Stimulated activated CD8-positive, alpha-beta memory T cell treated with anti-CD3 and anti-CD28 coated beads, Interleukin-2, amount 100 ng/mL, for 1 hour (primary cell): Measurements from ENCODE around the gene KAZALD1.

Experiments
- DNase-seq, 2 donors: peaks; one replicate each; pipeline ENCODE4 v3.0.0-alpha.2; 2020; ENCODE audit warnings: low read depth in 2 of 2

Gene KAZALD1

DNA sequence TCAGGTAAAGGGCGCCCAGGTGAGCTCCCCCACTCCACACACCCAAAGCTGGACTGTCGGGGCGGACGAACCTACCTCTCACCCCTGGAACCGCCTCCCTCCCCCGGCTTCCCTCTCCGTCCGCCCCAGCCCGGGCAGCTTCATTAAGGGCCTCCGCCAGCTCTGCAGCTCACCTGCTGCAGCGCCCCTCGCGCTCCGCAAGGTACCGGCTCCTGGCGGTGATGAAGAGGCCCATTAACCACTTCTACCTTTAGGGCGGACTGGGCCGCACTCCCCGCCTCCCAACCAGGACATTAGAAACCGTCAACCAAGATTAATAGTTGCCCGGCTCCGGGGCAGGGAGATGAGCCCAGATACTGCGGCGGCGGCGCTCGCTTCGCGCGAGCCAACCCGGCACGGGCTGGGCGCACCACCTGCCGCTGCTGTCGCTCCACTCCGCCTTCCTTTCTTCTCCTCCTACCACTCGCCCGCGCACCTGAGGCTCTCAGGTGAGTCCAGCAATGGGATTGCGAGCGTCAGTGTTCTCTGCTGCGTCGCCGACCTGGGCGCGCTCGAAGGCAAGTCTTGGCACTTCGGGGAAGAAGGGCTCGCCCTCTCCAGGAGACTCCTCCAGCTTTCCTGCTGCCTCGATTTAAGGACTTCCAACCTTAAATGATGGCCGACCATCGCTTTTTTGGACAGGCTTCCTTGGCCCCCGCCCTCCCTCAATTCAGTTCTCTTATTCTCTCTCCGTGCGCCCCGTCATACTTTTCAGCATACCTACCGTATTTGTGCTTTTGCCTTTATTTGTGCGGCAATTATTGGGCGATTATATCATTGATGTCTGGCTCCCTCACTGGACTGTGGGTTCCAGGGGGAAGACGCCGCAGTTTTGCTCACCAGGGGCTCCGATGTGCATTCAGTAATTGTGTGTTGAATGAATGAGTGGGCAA, 13.6 kb upstream of the KAZALD1 start:
- no peak for DNase-seq

DNA sequence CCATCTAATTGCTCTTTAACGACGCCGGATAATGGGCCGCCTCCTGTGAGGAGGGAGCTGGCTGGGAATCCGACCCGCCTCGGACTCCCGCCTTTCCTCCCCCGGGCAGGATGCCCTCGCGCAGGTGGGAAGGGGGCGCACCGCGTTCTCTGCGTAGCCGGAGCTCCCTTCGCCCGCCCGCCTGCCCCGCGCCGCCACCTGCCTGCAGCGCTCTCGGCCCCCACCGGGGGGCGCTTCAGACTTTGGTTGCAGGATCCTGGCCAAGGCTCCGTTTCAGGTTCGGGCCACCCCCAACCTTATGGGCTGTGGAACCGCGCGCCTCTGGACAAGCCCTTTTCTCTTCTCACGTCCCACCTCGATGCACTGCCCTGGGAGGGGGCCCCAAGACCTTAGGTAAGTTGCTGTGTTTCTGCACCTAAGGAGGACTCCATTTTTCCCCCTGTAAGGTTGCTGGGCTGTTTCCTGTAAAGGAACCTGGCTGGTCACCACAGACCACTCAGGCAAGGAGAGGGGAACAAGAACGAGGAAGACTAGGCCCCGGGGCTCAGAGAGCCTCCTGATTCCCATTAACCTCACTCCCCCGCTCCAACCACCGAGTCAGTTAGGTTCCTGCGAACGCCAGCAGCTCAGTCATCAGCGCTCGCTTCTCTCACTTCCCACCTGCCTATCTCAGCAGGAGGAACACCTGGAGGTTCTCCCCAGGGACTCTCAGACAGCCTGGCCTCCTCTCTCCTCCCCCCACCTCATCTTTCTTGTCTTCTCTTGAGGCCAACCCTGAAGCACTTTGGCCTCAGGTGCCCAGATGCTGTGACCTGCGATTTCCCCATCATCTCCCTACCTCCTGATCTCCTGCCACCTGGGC, 11.3 kb upstream of the KAZALD1 start:
- peak in 1 of 2 donors; percentile 62 for DNase-seq

DNA sequence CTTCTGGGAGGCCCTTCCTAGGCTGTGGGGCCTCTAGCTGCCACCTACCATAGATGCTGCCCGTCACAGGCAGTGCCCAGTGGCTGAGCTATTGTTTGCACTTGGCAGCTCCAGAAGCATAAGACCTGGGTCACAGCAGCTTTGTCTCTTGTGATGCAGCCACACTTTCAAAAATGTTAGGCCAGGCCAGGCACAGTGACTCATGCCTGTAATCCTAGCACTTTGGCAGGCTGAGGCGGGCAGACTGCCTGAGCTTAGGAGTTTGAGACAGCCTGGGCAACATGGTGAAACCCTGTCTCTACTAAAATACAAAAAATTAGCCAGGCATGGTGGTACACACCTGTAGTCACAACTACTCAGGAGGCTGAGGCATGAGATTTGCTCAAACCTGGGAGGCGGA, 9.5 kb upstream of the KAZALD1 start:
- no peak for DNase-seq

GRCh38 chr10:101053516-101053915, 8.3 kb upstream of the KAZALD1 start:
- DNase-seq, result no peak

- DNase-seq, result no peak
These were observed 7.4 kb upstream of the KAZALD1 start for GRCh38 chr10:101054351-101054750.

GRCh38 chr10:101054876-101055275, 6.9 kb upstream of the KAZALD1 start:
- DNase-seq, result no peak

- DNase-seq, result no peak
These were observed 6.4 kb upstream of the KAZALD1 start for GRCh38 chr10:101055411-101055810.

DNA sequence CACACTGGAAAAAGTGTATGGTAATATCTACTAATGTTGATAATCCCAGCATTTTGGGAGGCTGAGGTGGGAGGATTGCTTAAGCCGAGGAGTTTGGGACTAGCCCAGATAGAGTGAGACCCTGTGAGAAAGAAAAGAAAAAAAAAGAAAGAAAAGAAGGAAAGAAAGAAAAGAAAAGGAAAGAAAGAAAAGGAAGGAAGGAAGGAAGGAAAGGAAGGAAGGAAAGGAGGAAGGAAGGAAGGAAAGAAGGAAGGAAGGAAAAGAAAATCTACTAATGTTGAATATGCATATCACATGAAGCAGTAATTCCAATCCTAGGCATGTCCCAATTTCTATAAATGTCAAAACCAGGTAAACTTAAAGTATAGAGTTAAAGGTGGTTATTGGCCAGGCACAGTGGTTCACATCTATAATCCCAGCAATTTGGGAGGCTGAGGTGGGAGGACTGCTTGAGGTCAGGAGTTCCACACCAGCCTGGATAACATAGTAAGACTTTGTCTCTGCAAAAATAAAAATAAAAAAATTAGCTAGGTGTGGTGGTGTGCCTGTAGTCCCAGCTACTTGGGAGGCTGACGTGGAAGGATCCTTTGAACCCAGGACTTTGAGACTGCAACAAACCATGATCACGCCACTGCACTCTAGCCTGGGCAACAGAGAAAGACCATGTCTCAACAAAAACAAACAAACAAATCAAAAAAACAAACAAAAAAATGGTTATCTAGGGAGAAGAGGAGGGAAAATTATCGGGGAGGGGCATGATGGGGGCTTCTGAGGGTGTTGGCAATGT, 5.2 kb upstream of the KAZALD1 start:
- no peak for DNase-seq

GRCh38 chr10:101060036-101060950, 1.5 kb upstream of the KAZALD1 start:
- DNase-seq, result peak; percentile 72 to 82

GRCh38 chr10:101060951-101061623, 702 bp upstream of the KAZALD1 start:
- DNase-seq, result peak; percentile 77 to 85

DNA sequence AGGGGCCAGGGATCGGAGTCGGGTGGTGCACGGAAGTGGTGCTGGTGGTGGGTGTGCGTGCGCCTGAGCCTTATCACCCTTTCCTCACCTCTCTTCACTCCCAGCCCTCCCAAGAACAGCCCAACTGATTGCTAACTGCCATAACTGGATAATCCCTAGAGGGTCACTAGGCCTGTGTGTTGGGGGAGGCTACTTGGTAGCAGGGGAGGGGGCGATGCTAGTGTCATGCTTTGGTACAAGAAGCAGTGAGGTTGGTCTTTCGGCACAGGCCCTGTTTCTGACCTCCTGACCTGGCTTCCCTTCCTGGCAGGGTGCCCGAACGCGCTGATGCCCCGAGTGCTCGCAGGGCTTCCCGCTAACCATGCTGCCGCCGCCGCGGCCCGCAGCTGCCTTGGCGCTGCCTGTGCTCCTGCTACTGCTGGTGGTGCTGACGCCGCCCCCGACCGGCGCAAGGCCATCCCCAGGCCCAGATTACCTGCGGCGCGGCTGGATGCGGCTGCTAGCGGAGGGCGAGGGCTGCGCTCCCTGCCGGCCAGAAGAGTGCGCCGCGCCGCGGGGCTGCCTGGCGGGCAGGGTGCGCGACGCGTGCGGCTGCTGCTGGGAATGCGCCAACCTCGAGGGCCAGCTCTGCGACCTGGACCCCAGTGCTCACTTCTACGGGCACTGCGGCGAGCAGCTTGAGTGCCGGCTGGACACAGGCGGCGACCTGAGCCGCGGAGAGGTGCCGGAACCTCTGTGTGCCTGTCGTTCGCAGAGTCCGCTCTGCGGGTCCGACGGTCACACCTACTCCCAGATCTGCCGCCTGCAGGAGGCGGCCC, 652 bp downstream of the KAZALD1 start:
- no peak for DNase-seq

DNA sequence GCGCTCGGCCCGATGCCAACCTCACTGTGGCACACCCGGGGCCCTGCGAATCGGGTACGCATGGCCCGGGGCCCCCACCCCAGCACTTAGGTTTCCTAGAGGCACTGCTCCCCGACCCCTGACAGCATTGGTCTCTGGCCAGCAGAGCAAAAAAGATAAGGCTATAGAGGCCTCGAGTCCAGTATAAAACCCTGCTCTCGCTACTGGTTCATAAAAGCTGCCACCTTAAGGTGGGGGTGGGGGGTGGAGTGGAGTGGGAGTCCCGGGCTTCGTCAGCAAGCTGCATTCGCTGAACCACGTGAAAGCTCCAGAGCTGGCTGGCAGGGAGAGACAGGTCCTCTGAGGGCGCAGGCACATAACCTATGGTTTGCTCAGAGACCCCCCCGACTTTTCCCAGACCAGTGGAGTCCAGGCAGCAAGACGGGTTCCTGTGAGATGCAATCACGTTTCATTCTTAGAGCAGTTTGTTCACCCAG, 1.3 kb downstream of the KAZALD1 start:
- DNase-seq, result no peak

DNA sequence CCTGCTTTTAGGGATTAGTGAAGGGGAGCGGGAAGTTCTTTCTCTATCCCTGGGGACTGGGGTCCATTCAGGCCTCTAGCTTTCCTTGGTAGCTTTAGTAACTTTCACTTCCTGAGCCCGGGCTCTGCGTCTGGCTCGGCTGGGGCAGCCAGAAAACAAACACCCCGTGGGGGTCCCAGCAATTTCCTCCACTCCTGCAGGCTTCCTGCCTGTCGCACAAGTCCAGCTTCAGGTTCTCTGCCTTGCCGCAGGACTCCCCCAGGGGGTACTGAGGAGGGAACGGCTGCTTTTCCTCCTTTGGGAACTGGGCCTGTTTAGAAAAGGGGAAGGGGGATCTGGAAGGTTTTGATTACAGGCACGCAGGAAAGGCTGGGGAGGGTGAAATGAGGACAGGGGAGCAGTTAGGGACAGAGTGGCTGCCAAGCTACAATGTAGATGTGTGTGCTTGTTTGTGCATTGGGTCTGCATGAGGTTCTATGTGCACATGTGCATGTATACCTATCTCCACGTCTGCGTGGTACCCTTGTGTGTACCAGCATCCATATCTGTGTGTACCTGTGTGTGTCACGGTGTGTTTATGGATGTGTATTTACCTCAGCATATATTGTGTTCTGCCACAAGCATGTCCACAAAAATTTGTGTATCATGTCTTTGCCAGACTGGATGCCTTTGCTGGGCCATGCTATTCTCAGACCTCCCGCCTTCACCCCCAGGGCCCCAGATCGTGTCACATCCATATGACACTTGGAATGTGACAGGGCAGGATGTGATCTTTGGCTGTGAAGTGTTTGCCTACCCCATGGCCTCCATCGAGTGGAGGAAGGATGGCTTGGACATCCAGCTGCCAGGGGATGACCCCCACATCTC, 2.0 kb downstream of the KAZALD1 start:
- no peak for DNase-seq

GRCh38 chr10:101064415-101065030, 2.7 kb downstream of the KAZALD1 start:
- no peak for DNase-seq

GRCh38 chr10:101065481-101066145, 3.8 kb downstream of the KAZALD1 start:
- no peak for DNase-seq

DNA sequence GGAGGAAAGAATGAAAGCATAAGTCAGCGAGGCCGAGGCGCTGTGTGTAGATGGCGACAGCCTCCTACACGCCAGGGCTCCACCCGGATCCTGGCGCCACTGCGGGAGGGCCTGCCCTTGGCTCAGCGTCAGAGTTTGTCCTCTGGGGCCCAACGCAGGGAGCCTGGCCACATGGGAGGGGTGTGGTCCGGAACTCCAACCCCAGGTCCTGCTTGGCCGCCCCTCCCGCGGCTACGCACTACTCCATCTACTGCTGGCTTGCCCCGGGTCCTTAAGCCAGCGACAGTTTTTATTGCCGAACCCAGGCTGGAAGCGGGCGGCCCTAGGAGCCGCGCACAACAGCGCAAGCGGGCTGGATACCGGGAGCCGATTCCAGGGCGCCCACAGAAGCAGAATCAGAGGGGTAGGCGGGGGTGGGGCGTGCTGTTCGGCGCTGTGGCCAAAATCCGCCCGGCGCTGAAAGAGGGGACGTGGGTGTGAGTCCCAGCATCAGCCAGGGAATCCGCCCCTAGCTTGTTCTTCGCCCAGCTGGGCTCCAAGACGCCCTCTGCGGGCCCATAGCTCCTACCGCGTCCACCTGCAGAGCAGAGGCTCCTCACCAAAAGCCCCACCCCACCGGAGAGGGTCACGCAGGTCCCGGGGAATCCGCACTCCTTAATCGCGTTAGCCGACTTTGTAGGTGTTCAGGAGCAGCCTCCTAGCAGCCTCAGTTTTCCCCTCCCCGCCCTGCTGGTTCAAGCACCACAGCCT, 4.5 kb downstream of the KAZALD1 start:
- DNase-seq, result no peak
